IMR-90 (cell line): ENCODE data around the gene HLA-A. TPM values are rescaled to one million over a fixed set of nuclear protein-coding genes. Genes with fewer than 3 reads are reported as not detected.

Experiments
- ATAC-seq: fragments of 200-7000 bp; cut with Tn5 transposase; 2 replicates; pipeline ENCODE4 v1.9.1; 2020; ENCODE audit warnings: low read depth, mild to moderate bottlenecking, moderate library complexity
- BruUV-seq: library from RNA; stranded (reverse); fragments of 400-500 nt; replicated peaks from 2 replicates; lab custom pipeline; 2021; lab: Mats Ljungman, UMichigan
- CTCF ChIA-PET: fragments of 300-600 bp; formaldehyde crosslinking; extraction: SDS; loops from one replicate; lab custom pipeline; 2021; ENCODE audit warnings: antibody characterized with exemption; lab: Yijun Ruan, JAX
- POLR2A ChIA-PET: fragments of 300-600 bp; sonication (Branson Sonifier 250); formaldehyde crosslinking; loops from one replicate; lab custom pipeline; 2022; ENCODE audit warnings: antibody characterized with exemption; ENCODE audit not compliant: unreplicated experiment; lab: Charles Lee
- DNase-seq: peaks from one replicate; pipeline ENCODE4 v3.0.0; 2013
- H2AFZ ChIP-seq: replicated peaks from 2 replicates; pipeline ENCODE3; 2013; ENCODE audit warnings: low read length, mild to moderate bottlenecking; ENCODE audit not compliant: poor library complexity
- H2AK5ac ChIP-seq: 2 replicates; pipeline ENCODE4 v1.6.1; 2013; ENCODE audit warnings: low read depth, low read length, inconsistent platforms
- H2AK9ac ChIP-seq: replicated peaks from 2 replicates; pipeline ENCODE3; 2013; ENCODE audit warnings: mild to moderate bottlenecking, low read depth, low read length, moderate library complexity; ENCODE audit not compliant: poor library complexity
- H2BK120ac ChIP-seq: 2 replicates; pipeline ENCODE4 v1.6.1; 2013; ENCODE audit warnings: low read depth, low read length, inconsistent platforms
- H2BK15ac ChIP-seq: 3 replicates; pipeline ENCODE4 v1.6.1; 2013; ENCODE audit warnings: low read depth, low read length, inconsistent platforms
- H2BK20ac ChIP-seq: 2 replicates; pipeline ENCODE4 v1.6.1; 2013; ENCODE audit warnings: low read depth, mild to moderate bottlenecking, inconsistent platforms, low read length, moderate library complexity
- H2BK5ac ChIP-seq: 2 replicates; pipeline ENCODE4 v1.6.1; 2013; ENCODE audit warnings: mild to moderate bottlenecking, low read depth, low read length, inconsistent platforms; ENCODE audit not compliant: poor library complexity, severe bottlenecking
- H3K14ac ChIP-seq: replicated peaks from 2 replicates; pipeline ENCODE4 v1.6.1; 2013; ENCODE audit warnings: low read depth, low read length, inconsistent platforms
- H3K18ac ChIP-seq: 2 replicates; pipeline ENCODE4 v1.6.1; 2013; ENCODE audit warnings: low read depth, low read length, control low read depth
- H3K23ac ChIP-seq: 2 replicates; pipeline ENCODE4 v1.6.1; 2013; ENCODE audit warnings: low read depth, low read length, inconsistent platforms
- H3K27ac ChIP-seq: 2 replicates; pipeline ENCODE4 v1.5.1; 2013; ENCODE audit warnings: mild to moderate bottlenecking, control low read depth, low read length; ENCODE audit not compliant: insufficient read depth
- H3K27me3 ChIP-seq: 2 replicates; pipeline ENCODE4 v1.6.1; 2013; ENCODE audit warnings: low read length; ENCODE audit not compliant: control insufficient read depth, insufficient read depth
- H3K36me3 ChIP-seq: 2 replicates; pipeline ENCODE4 v1.6.1; 2013; ENCODE audit warnings: low read length, mixed read lengths; ENCODE audit not compliant: control insufficient read depth, insufficient read depth
- H3K4ac ChIP-seq: 2 replicates; pipeline ENCODE4 v1.6.1; 2013; ENCODE audit warnings: low read depth, low read length, inconsistent platforms
- H3K4me1 ChIP-seq: 2 replicates; pipeline ENCODE4 v1.6.1; 2013; ENCODE audit warnings: low read length, mixed read lengths; ENCODE audit not compliant: control insufficient read depth, insufficient read depth
- H3K4me2 ChIP-seq: 2 replicates; pipeline ENCODE4 v1.6.1; 2013; ENCODE audit warnings: low read depth, mild to moderate bottlenecking, control low read depth, low read length, moderate library complexity
- H3K4me3 ChIP-seq: 2 replicates; pipeline ENCODE4 v1.5.1; 2013; ENCODE audit warnings: low read depth, mild to moderate bottlenecking, control low read depth, low read length, moderate library complexity; ENCODE audit not compliant: insufficient read depth
- H3K56ac ChIP-seq: 2 replicates; pipeline ENCODE4 v1.6.1; 2013; ENCODE audit warnings: low read length, inconsistent platforms; ENCODE audit not compliant: insufficient read depth; ENCODE audit errors: extremely low read depth
- H3K79me1 ChIP-seq, 2 experiments: 2 replicates each; pipeline ENCODE4 v1.6.1; 2013; ENCODE audit warnings: low read length in 2 of 2, inconsistent platforms in 1 of 2, low read depth in 1 of 2
- H3K9ac ChIP-seq: 2 replicates; pipeline ENCODE4 v1.6.1; 2013; ENCODE audit warnings: low read depth, low read length, control low read depth
- H3K9me1 ChIP-seq: 2 replicates; pipeline ENCODE4 v1.6.1; 2013; ENCODE audit warnings: low read length, inconsistent platforms; ENCODE audit not compliant: insufficient read depth
- H3K9me3 ChIP-seq: 2 replicates; pipeline ENCODE4 v1.6.1; 2013; ENCODE audit warnings: low read length; ENCODE audit not compliant: control insufficient read depth, insufficient read depth
- H4K20me1 ChIP-seq: 2 replicates; pipeline ENCODE4 v1.6.1; 2013; ENCODE audit warnings: low read length, inconsistent platforms; ENCODE audit not compliant: insufficient read depth
- H4K5ac ChIP-seq: 2 replicates; pipeline ENCODE4 v1.6.1; 2013; ENCODE audit warnings: mild to moderate bottlenecking, low read depth, low read length, control low read depth
- H4K8ac ChIP-seq, 2 experiments: 2 replicates each; pipeline ENCODE4 v1.6.1; 2013; ENCODE audit warnings: low read depth in 2 of 2, low read length in 2 of 2, control low read depth in 1 of 2, inconsistent platforms in 1 of 2
- H4K91ac ChIP-seq: 2 replicates; pipeline ENCODE4 v1.6.1; 2013; ENCODE audit warnings: low read depth, low read length, inconsistent platforms; ENCODE audit not compliant: insufficient read depth
- BHLHE40 ChIP-seq: fragments of 150-350 bp; IDR thresholded peaks from 2 replicates; pipeline ENCODE4 v1.6.1; 2016; ENCODE audit warnings: mild to moderate bottlenecking, low read depth, low read length
- CEBPB ChIP-seq: IDR thresholded peaks from 2 replicates; pipeline ENCODE4 v1.6.1; 2012; ENCODE audit warnings: low read depth, low read length, improper control_type of control experiment
- CHD1 ChIP-seq: IDR thresholded peaks from 2 replicates; pipeline ENCODE4 v1.6.1; 2012; ENCODE audit warnings: low read depth, low read length, improper control_type of control experiment
- FOS ChIP-seq: fragments of 150-350 bp; IDR thresholded peaks from 2 replicates; pipeline ENCODE4 v1.6.1; 2016; ENCODE audit warnings: low read depth, low read length
- MAFK ChIP-seq: IDR thresholded peaks from 2 replicates; pipeline ENCODE4 v1.6.1; 2012; ENCODE audit warnings: low read depth, low read length, improper control_type of control experiment
- MAZ ChIP-seq: IDR thresholded peaks from 2 replicates; pipeline ENCODE4 v1.6.1; 2012; ENCODE audit warnings: low read depth, mild to moderate bottlenecking, low read length, improper control_type of control experiment, moderate library complexity, borderline replicate concordance
- NFE2L2 ChIP-seq: fragments of 150-350 bp; IDR thresholded peaks from 2 replicates; pipeline ENCODE4 v1.6.1; 2016; ENCODE audit warnings: low read depth, mild to moderate bottlenecking, low read length
- POLR2A ChIP-seq: IDR thresholded peaks from 2 replicates; pipeline ENCODE4 v1.6.1; 2012; ENCODE audit warnings: mild to moderate bottlenecking, low read depth, low read length
- RCOR1 ChIP-seq: IDR thresholded peaks from 2 replicates; pipeline ENCODE4 v1.6.1; 2012; ENCODE audit warnings: mild to moderate bottlenecking, low read length, improper control_type of control experiment; ENCODE audit not compliant: insufficient replicate concordance
- SMC3 ChIP-seq: fragments of 150-350 bp; IDR thresholded peaks from 2 replicates; pipeline ENCODE4 v1.6.1; 2016; ENCODE audit warnings: low read depth, mild to moderate bottlenecking, antibody characterized with exemption, low read length, moderate library complexity
- USF2 ChIP-seq: fragments of 150-350 bp; IDR thresholded peaks from 2 replicates; pipeline ENCODE4 v1.6.1; 2017; ENCODE audit warnings: mild to moderate bottlenecking, antibody characterized with exemption, low read length, low read depth
- WGBS, 2 experiments: methylation state at CpG; one replicate each; pipeline versions ENCODE4 v1.1.5 to v1.1.7; 2013; ENCODE audit warnings: missing lambda C conversion rate in 2 of 2; ENCODE audit not compliant: insufficient read length in 1 of 2; ENCODE audit errors: extremely low coverage in 2 of 2; 5-methylcytosine and 5-hydroxymethylcytosine counted together
- dilution Hi-C: fragments of 300-500 bp; cut with HindIII; formaldehyde crosslinking; loops from one replicate; pipeline ENCODE4 v1.14.3; 2018; ENCODE audit warnings: low sequenced_read_pairs; ENCODE audit not compliant: unreplicated experiment
- in situ Hi-C: fragments of 300-500 bp; cut with MboI; formaldehyde crosslinking; loops from 3 replicates; pipeline ENCODE4 v1.14.3; 2019; ENCODE audit warnings: low sequenced_read_pairs, inconsistent platforms, mixed read lengths
- intact Hi-C: fragments of 100-400 bp; cut with micrococcal nuclease; formaldehyde crosslinking; loops from 2 replicates; pipeline ENCODE4 v1.10.0; 2022
- polyA plus RNA-seq, 3 experiments: library from polyadenylated mRNA; depleted of rRNA; stranded (reverse); fragments of >200 nt; gene quantifications; 2 replicates each; pipeline ENCODE4 v1.2.3, GENCODE V29; 2012; ENCODE audit warnings: low replicate concordance in 1 of 3
- total RNA-seq: library from RNA; depleted of rRNA; stranded (reverse); fragments of >200 nt; gene quantifications from 2 replicates; pipeline ENCODE4 v1.2.3, GENCODE V29; 2012

The HLA-A gene
- total and polyA plus RNA-seq, 2 of the 4 experiments (the other 2 are of a cell fraction) = 94.5 to 218 TPM

- intact Hi-C loops (loop anchor here (1.0 kb wide), 1 partner anchor 23 kb away; the partner anchor contains the start of gene HLA-A), dilution Hi-C loops (no loop called here), in situ Hi-C loops (no loop called here)
- no peak for DNase-seq
- ATAC-seq = no peak; the same call in 1 of the 2 replicates
- Histone ChIP-seq H3K18ac (peak overlapping the region; percentile 88), H3K4ac (peak overlapping the region; percentile 93), H3K9me1 (no peaks in the 10 kb centered on the region; the same call in 1 of the 2 replicates), H2BK5ac (peak overlapping the region; percentile 92), H2BK15ac (peak overlapping the region; percentile 82; the same call in 2 of the 3 replicates), H3K9me3 (no peaks in the 10 kb centered on the region), H3K4me1 (peaks cover 5% of the 10 kb centered on the region; the same call in 1 of the 2 replicates), H3K27ac (peak overlapping the region; percentile 97), H2BK20ac (peak overlapping the region; percentile 77), H3K27me3 (no peaks in the 10 kb centered on the region), H3K9ac (peak overlapping the region; percentile 88), H4K5ac (peak overlapping the region; percentile 88), H2AK5ac (peak overlapping the region; percentile 92), H3K4me2 (peak overlapping the region; percentile 84), H4K91ac (peak overlapping the region; percentile 96), H2AK9ac (peak overlapping the region; percentile 90), H3K56ac (peak overlapping the region; percentile 90), H3K14ac (peak overlapping the region; percentile 79), H3K23ac (peak overlapping the region; percentile 78), H3K79me1 (no peaks in the 10 kb centered on the region; a peak in 2 of 4 replicates), H2BK120ac (peak overlapping the region; percentile 89), H2AFZ (peak overlapping the region; percentile 68), H4K20me1 (no peaks in the 10 kb centered on the region), H4K8ac (peak overlapping the region; percentile 86 to 93), H3K36me3 (no peaks in the 10 kb centered on the region), H3K4me3 (peak overlapping the region; percentile 41)
- WGBS, 2 experiments = 40% methylated on average over 1 of the region's 2 CpGs; no CpG with 5 or more reads in 1 of the 2 experiments
- TF ChIP-seq SMC3 = no peak
- TF ChIP-seq RCOR1 = no peak
- TF ChIP-seq CEBPB = no peak
- no peak for TF ChIP-seq MAFK
- TF ChIP-seq FOS = no peak
- TF ChIP-seq BHLHE40 = no peak
- TF ChIP-seq USF2 = no peak
- no peak for TF ChIP-seq MAZ
- no peak for TF ChIP-seq CHD1
- TF ChIP-seq NFE2L2 = no peak
- no peak for TF ChIP-seq POLR2A
- POLR2A ChIA-PET = no interaction called here
- no TSS peak for BruUV-seq
- CTCF ChIA-PET = interaction anchor here (0.6 kb wide), 1 partner anchor 1055 kb away, joined by 5 read pairs; no protein-coding TSS in a partner anchor
These were observed 23.2 kb downstream of the HLA-A start for GRCh38 chr6:29965563-29965872.
